ENCODE data around the gene C19orf81.

- TF ChIP-seq CTCF (IDR thresholded peaks at IDR 0.05 in 4 of 5, conservative IDR thresholded peaks at IDR 0.05 in 1 of 5) (no peak), POLR2A (IDR thresholded peaks at IDR 0.05) (no peak)
Measured at GRCh38 chr19:50648659-50649058, 586 bp upstream of the C19orf81 start.
